HG02852 (cell line): Measurements from ENCODE around the gene COX7A2L.
"Not testable (repeated sequence)": the region's sequence is repeated elsewhere in the genome, so short reads cannot be mapped to it uniquely, and the experiment has no call there.

Experiments used
- ATAC-seq: cut with Tn5 transposase; IDR thresholded peaks from one replicate; pipeline ENCODE4 v1.9.1; 2021; ENCODE audit warnings: mild to moderate bottlenecking, moderate library complexity; ENCODE audit not compliant: unreplicated experiment

COX7A2L gene

GRCh38 chr2:42368817-42369531 lies 8.0 kb upstream of the COX7A2L start:
- no peak for ATAC-seq

- no peak for ATAC-seq
These were observed 6.8 kb upstream of the COX7A2L start for GRCh38 chr2:42367835-42368234.

DNA sequence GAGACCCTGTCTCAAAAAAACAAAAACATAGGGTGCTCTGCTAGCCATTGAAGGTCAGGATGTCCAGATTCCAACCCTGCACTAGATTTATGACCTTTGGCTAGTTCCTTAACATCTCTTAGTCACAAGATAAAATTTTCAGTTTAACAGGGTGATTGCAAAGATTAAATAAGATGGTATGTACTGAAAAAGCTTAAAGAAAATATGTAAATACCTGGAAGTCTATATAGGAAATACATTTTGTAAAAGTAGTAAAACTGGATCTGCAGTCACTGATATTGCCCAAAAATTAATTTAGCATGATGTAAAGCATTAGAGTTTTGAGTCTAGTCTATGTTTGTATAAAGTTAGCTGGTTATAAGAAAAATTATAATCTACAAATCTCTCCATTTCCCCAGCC lies 5.4 kb upstream of the COX7A2L start:
- ATAC-seq: no peak

- no peak for ATAC-seq
These were observed 3.6 kb upstream of the COX7A2L start for GRCh38 chr2:42364658-42365057.

- no peak for ATAC-seq
These were observed 2.4 kb upstream of the COX7A2L start for GRCh38 chr2:42363413-42363812.

DNA sequence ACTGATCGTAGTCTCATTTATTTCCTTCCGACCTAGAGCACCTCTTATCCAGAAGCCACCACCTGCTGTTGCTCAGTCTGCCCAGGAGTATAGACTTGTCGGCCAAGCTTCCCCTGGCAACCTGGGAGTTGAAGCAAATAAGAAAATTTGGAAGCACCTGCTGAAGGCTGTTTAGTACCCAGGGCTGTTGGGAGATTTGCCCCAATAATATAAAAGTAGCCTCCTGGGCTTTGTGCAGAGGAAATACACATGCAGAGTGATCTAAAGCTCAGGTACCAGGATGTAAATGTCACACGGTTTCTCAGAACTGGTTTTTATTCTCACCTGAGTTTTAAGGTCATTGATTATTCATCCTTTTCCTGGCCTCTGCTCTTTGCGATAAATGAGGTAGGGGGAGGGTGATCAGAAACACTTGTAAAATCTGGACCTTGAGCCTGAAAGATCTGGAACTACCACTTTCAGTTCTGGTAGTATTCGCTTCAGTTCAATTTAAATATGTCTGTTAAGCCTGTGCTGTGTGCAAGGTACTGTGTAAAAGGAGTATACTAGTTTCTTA lies 789 bp upstream of the COX7A2L start:
- ATAC-seq: no peak

- ATAC-seq: no peak
These were observed 526 bp downstream of the COX7A2L start for GRCh38 chr2:42360493-42360889.

DNA sequence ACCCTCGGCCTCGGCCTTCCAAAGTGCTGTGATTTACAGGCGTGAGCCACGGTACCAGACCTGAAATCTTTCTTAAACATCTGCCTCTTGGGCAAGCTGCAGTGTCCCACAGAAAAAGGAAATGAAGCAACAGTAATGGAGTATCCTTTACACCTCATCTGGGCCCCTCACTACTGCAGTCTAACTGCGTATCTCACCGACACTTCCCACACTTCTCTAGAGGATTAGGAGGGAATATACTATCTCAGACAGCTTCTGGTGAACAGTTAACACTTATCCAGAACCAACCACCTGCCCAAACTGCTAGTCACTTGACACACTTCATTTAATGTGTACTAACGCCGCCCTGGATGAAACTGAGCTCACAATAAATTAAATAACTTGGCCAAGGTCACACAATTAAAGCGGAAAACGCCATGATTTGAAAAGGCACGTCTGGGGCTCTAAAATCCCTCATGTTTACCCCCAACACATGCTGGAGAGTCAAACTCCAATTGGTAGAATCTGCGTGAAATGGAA lies 993 bp downstream of the COX7A2L start:
- ATAC-seq: no peak

- no peak for ATAC-seq
These were observed 1.6 kb downstream of the COX7A2L start for GRCh38 chr2:42359304-42359964.

DNA sequence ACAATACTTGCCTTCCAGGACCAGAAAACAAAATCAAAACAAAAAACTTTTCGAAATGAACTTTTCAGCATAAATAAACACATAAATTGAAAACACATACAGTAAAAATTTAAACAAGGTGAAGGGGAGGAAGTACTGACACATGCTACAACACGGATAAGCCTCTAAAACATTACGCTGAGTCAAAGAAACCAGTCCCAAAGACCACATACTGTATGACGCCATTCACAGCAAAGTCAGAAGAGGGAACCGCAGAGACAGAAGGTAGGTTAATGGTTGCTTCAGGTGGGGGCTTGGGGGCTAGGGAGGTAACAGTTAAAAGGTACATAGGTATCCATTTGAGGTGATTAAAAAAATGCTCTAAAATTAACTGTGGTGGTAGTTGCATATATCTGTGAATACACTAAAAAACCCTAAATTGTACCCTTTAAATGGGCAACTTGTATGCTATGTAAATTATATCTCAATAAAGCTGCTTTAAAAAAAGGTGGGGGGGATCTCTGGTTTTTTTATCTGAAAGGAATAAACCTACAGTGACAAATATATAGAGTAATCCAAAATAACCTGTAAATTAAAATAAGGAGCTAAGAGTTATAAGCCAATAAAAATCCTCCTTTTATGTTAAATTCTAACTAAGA lies 7.1 kb downstream of the COX7A2L start:
- ATAC-seq: no peak

DNA sequence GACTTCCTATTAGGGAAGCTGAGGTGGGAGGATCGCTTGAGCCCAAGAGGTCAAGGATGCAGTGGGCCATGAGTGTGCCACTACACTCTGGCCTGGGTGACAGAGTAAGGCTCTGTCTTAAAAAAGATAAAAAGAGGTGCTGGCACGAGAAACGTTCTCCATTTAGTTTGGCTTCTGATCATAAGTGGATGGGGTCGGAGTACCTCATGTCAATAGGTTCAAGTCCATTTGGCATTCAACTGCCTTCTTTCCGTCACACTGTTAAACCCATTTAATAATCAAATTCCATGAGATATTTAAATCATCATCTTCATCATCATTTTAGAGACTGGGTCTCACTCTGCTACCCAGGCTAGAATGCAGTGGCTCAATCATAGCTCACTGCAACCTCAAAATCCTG lies 9.2 kb downstream of the COX7A2L start:
- ATAC-seq: no peak

GRCh38 chr2:42350434-42351063 lies 10.5 kb downstream of the COX7A2L start:
- no peak for ATAC-seq

DNA sequence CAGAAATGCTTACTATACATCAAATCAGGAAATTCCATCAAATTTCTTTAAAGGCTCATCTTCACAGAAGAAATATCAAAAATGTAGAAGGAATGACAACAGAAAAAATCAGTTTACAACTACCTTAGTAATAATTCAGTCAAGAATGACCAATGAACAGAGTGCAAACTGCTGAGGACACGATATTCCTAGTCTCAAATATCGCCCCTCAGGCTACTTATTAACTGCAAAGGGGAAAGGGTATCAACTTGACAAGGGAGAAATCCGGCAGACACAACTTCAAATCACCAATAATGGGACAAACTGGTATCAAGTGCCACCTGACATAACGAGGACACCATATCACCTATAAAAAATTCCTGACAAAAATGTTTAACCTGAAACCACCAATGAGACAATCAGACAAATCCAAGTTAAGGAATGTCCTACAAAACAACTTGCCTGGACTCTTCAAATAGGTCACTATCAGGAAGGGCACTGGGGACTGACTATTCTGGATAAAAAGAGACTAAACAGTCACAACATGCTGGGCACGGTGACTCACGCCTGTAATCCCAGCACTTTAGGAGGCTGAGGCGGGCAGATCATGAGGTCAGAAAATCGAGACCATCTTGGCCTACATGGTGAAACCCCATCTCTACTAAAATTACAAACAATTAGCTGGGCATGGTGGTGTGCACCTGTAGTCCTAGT lies 12.8 kb downstream of the COX7A2L start:
- no peak for ATAC-seq

DNA sequence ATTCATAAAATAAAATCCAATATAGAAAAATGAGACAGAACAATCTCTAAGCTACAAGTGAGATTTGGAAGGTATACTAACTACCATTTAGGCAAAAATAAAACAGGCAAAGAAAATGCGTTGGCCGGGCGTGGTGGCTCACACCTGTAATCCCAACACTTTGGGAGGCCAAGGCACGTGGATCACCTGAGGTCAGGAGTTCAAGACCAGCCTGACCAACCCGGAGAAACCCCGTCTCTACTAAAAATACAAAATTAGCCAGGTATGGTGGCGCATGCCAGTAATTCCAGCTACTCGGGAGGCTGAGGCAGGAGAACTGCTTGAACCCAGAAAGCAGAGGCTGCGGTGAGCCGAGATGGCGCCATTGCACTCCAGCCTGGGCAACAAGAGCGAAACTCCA lies 13.5 kb downstream of the COX7A2L start:
- not testable (repeated sequence) for ATAC-seq

DNA sequence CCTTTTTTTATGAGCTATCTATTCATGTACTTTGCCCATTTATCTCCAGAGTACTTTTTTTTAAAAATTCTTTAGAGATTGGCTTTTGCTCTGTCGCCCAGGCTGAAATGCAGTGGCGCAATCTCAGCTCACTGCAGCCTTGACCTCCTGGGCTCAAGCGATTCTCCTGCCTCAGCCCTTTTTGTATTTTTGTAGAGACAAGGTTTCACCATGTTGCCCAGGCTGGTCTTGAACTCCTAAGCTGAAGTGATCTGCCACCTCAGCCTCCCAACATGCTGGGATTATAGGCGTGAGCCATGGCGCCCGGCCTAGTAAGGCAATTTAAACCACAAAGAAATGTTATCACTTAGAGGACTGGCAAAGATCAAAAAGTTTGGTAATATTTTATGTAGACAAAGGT lies 14.2 kb downstream of the COX7A2L start:
- ATAC-seq: not testable (repeated sequence)

DNA sequence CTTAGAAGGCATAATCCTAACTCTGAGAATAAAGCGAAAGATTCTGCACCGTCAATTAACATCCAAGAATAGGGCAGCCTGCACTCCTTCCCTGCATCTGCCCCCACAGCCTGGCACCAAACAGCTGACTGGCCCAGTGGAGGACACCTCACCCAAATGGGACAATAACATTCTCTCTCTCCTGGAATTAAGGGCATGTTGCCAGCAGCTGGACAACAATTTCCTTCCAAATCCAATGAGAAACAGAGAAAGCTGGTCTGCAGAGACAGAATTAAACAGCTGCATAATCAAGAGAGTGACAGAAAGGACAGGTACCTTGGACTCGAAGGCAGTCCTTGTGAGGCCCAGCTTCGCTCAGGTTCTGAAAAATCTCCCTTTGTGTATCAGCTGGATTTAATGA lies 15.0 kb downstream of the COX7A2L start:
- no peak for ATAC-seq

DNA sequence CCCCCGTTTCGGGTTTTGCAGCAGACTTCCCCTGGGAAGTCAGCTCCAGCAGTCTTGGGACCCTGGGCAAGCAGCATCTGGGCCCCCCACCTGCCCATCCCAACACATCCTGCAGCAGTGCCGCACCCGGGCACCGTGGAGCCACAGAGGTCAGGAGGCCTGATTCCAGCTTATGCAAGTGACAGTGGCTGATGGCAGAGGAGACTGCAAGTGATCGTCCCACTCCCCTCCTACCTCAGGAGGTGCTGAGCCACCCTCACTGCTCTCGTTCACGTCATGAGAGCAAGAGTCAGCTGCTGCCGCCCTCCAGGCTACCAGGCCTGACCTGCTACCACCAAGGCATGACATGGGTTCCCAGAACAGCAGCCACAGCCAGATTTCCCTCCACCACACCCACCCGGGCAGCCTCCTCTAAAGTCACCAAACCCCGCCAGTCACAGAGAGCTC lies 18.2 kb downstream of the COX7A2L start:
- no peak for ATAC-seq

GRCh38 chr2:42342061-42342794 lies 18.8 kb downstream of the COX7A2L start:
- ATAC-seq: peak; percentile 48

DNA sequence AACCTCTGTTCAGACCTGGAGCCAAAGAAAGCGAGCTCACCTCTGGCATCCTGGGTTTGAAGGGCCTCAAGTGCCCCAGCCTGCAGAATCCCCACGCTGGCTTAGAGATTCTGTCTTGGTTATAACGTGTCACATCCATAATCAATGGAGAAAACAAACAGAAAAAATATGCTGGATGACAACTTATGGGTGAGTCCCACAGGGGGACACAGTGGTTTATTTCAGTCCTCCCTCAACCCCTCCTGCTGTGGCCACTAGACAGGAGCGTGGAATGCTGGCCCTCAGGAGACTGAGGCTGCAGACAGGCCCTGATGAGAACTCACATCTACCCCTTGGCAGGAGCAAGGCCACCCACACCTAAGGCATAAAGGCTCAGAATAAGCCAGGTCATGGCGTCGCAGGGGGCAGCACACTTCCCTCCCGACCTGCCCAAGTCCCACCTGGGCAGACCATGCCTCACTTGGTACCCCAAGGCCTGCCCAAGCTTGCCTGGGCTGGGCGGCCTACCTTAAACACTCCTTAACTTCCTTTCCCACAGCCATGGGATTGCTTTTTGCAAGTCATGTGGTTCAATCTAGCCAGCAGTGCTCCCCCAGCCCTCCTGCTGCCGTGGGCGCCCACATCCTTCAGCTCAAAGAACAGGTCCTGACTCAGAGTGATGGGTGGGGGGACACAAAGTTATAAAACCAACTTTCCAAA lies 19.9 kb downstream of the COX7A2L start:
- ATAC-seq: no peak
